B cell (primary cell): Measurements from ENCODE around the gene PEA15. TPM values are rescaled to one million over a fixed set of nuclear protein-coding genes. Genes with fewer than 3 reads are reported as not detected.

ENCODE experiments used
- ATAC-seq: fragments of 200-7000 bp; cut with Tn5 transposase; one replicate; pipeline ENCODE4 v1.10.0; 2021; ENCODE audit warnings: low read depth, mild to moderate bottlenecking, moderate number of reproducible peaks, moderate library complexity
- CTCF ChIA-PET: fragments of 350-600 bp; sonication (Branson Sonifier 250); formaldehyde crosslinking; loops from one replicate; lab custom pipeline; 2021; ENCODE audit warnings: antibody characterized with exemption, inconsistent platforms; lab: Charles Lee
- POLR2A ChIA-PET: fragments of 350-600 bp; sonication (Branson Sonifier 250); formaldehyde crosslinking; loops from one replicate; lab custom pipeline; 2021; ENCODE audit warnings: antibody characterized with exemption; lab: Charles Lee
- DNase-seq: peaks from one replicate; pipeline ENCODE4 v3.0.0; 2013
- H2AFZ ChIP-seq: 2 replicates; pipeline ENCODE4 v1.6.1; 2012; ENCODE audit warnings: mild to moderate bottlenecking, low read depth, low read length; ENCODE audit not compliant: insufficient read depth, poor library complexity, severe bottlenecking
- H3K27ac ChIP-seq, 2 donors: 1 replicate in 1 of 2; 2 replicates in 1 of 2; pipeline ENCODE4 v1.5.1; 2012 to 2013; ENCODE audit warnings: low read length in 2 of 2, mild to moderate bottlenecking in 2 of 2, moderate library complexity in 1 of 2
- H3K27me3 ChIP-seq, 4 experiments: fragments of 200-600 bp in 1 of 4; sonication (generic) in 1 of 4; replicated peaks in 1 of 4; 1 replicate in 2 of 4; 2 replicates in 2 of 4; pipeline versions ENCODE4 v1.6.1 to v1.7.0; 2013 to 2016; ENCODE audit warnings: low read length in 3 of 4, mild to moderate bottlenecking in 2 of 4, mixed read lengths in 1 of 4, moderate library complexity in 1 of 4; ENCODE audit not compliant: insufficient read depth in 4 of 4, control insufficient read depth in 3 of 4; ENCODE audit errors: control extremely low read depth in 1 of 4
- H3K36me3 ChIP-seq, 2 experiments: replicated peaks in 1 of 2; 1 replicate in 1 of 2; 2 replicates in 1 of 2; pipeline versions ENCODE4 v1.6.1 to v1.7.1; 2013; ENCODE audit warnings: low read length in 1 of 2; ENCODE audit not compliant: insufficient read depth in 2 of 2, control insufficient read depth in 1 of 2; ENCODE audit errors: control extremely low read depth in 1 of 2, extremely low read depth in 1 of 2
- H3K4me1 ChIP-seq, 2 donors: fragments of 200-600 bp in 1 of 2; sonication (generic) in 1 of 2; 1 replicate in 1 of 2; 2 replicates in 1 of 2; pipeline versions ENCODE4 v1.5.1 to v1.6.1; 2013 to 2017; ENCODE audit warnings: low read length in 2 of 2; ENCODE audit not compliant: control insufficient read depth in 2 of 2, insufficient read depth in 2 of 2
- H3K4me2 ChIP-seq: replicated peaks from 2 replicates; pipeline ENCODE3; 2012; ENCODE audit warnings: mild to moderate bottlenecking, low read depth, low read length; ENCODE audit not compliant: poor library complexity, severe bottlenecking
- H3K4me3 ChIP-seq, 5 experiments: fragments of 200-600 bp in 1 of 5; sonication (generic) in 1 of 5; 1 replicate in 3 of 5; 2 replicates in 2 of 5; pipeline versions ENCODE4 v1.5.1 to v1.7.0; 2011 to 2016; ENCODE audit warnings: low read length in 4 of 5, mild to moderate bottlenecking in 4 of 5, low read depth in 2 of 5, control low read depth in 1 of 5, moderate library complexity in 1 of 5; ENCODE audit not compliant: insufficient read depth in 1 of 5; ENCODE audit errors: control extremely low read depth in 1 of 5, extremely low read depth in 1 of 5
- H3K79me2 ChIP-seq: fragments of 200-600 bp; sonication (generic); one replicate; pipeline ENCODE4 v1.6.0; 2016; ENCODE audit warnings: low read length; ENCODE audit not compliant: control insufficient read depth, insufficient read depth
- H3K9ac ChIP-seq: fragments of 200-600 bp; sonication (generic); 2 replicates; pipeline ENCODE4 v1.6.1; 2017; ENCODE audit warnings: mild to moderate bottlenecking, low read length, moderate library complexity
- H3K9me3 ChIP-seq, 3 donors: one replicate each; pipeline versions ENCODE4 v1.6.1 to v1.7.1; 2013; ENCODE audit warnings: low read length in 2 of 3; ENCODE audit not compliant: control insufficient read depth in 2 of 3, insufficient read depth in 1 of 3; ENCODE audit errors: control extremely low read depth in 1 of 3
- H4K20me1 ChIP-seq: 2 replicates; pipeline ENCODE4 v1.6.0; 2012; ENCODE audit warnings: mild to moderate bottlenecking, low read length; ENCODE audit not compliant: insufficient read depth, control insufficient read depth, poor library complexity, severe bottlenecking
- H3K27ac Mint-ChIP-seq: one replicate; pipeline ENCODE4 v1.8.0; 2021; ENCODE audit warnings: mixed read lengths
- H3K27me3 Mint-ChIP-seq: one replicate; pipeline ENCODE4 v1.8.0; 2021; ENCODE audit warnings: mixed read lengths
- H3K4me1 Mint-ChIP-seq: one replicate; pipeline ENCODE4 v1.8.0; 2021; ENCODE audit warnings: mixed read lengths
- H3K4me3 Mint-ChIP-seq: one replicate; pipeline ENCODE4 v1.8.0; 2021; ENCODE audit warnings: mixed read lengths
- H3K9me3 Mint-ChIP-seq: one replicate; pipeline ENCODE4 v1.8.0; 2022; ENCODE audit warnings: mixed read lengths; ENCODE audit not compliant: insufficient read depth
- EZH2 ChIP-seq: IDR thresholded peaks from 2 replicates; pipeline ENCODE4 v1.6.1; 2012; ENCODE audit warnings: borderline replicate concordance, low read depth, mild to moderate bottlenecking, moderate library complexity, low read length; ENCODE audit not compliant: insufficient read depth, poor library complexity, severe bottlenecking
- WGBS: methylation state at CpG from one replicate; pipeline ENCODE4 v1.1.5; 2013; ENCODE audit warnings: missing lambda C conversion rate; ENCODE audit not compliant: insufficient coverage; 5-methylcytosine and 5-hydroxymethylcytosine counted together
- intact Hi-C: fragments of 100-400 bp; cut with micrococcal nuclease; formaldehyde crosslinking; loops from one replicate; pipeline ENCODE4 v1.10.0; 2022
- polyA plus RNA-seq: library from polyadenylated mRNA; depleted of rRNA; stranded (reverse); fragments of >200 nt; gene quantifications from 2 replicates; pipeline ENCODE4 v1.2.3, GENCODE V29; 2012
- total RNA-seq, 2 donors: library from RNA; stranded (reverse); fragments of 120-200 nt in 1 of 2; gene quantifications; 1 replicate in 1 of 2; 2 replicates in 1 of 2; pipeline versions ENCODE4 v1.2.3 to v1.2.4, GENCODE V29; 2013 to 2022
- TF ChIP-seq, protein P1 (sequence below): fragments of 200-600 bp; IDR thresholded peaks from one replicate; pipeline ENCODE4 v1.8.0; 2022; ENCODE audit warnings: antibody characterized with exemption, mild to moderate bottlenecking

PEA15 gene
- total and polyA plus RNA-seq, 2 donors (not counting 1 experiment from before 2014, with no cell fraction given) = 81.7 to 91.4 TPM

DNA sequence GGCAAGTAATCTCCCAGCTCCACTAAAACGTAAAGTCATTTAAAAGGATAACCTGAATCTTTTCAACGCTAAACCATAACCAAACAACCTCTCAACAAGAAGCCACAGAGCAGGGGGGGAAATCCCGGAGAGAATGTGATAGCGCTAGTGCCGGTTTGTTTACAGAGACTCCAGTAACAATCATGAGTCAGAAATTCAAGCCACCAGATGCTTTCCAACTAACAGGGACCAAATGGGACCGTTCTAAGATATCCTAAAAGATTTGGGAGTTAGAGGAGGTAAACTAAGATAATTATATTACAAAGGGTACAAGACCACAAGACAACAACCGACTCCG is 56.3 kb downstream of the PEA15 start:
- peaks cover 20 to 22% of the 10 kb centered on the region in 2 donors for H3K4me1 ChIP-seq
- peak overlapping the region; percentile 83 for H2AFZ ChIP-seq
- ATAC-seq = peak; percentile 25
- no peaks in the 10 kb centered on the region for H4K20me1 ChIP-seq
- peak; percentile 82 for DNase-seq
- Mint-ChIP-seq H3K9me3 (no peaks in the 10 kb centered on the region), H3K27me3 (no peaks in the 10 kb centered on the region), H3K4me1 (peaks cover 44% of the 10 kb centered on the region), H3K4me3 (peak overlapping the region; percentile 100), H3K27ac (peak overlapping the region; percentile 92)
- POLR2A ChIA-PET = interaction anchor here (0.9 to 2.7 kb wide), 2 partner anchors 10 to 24 kb away, joined by 3 to 8 read pairs; partner anchors contain the start of gene PEX19
- CTCF ChIA-PET = interaction anchor here (0.9 to 4.0 kb wide), 6 partner anchors 10 to 68 kb away, joined by 3 to 33 read pairs (median 8); no protein-coding TSS in a partner anchor
- peak overlapping the region; percentile 96 to 100 (median 99) for H3K4me3 ChIP-seq
- WGBS = 0% methylated on average over 2 of the region's 8 CpGs
- H3K4me2 ChIP-seq = peak overlapping the region; percentile 90
- peak overlapping the region; percentile 96 to 97 for H3K27ac ChIP-seq
- H3K79me2 ChIP-seq = peaks cover 59% of the 10 kb centered on the region
- TF ChIP-seq, protein P1, sequence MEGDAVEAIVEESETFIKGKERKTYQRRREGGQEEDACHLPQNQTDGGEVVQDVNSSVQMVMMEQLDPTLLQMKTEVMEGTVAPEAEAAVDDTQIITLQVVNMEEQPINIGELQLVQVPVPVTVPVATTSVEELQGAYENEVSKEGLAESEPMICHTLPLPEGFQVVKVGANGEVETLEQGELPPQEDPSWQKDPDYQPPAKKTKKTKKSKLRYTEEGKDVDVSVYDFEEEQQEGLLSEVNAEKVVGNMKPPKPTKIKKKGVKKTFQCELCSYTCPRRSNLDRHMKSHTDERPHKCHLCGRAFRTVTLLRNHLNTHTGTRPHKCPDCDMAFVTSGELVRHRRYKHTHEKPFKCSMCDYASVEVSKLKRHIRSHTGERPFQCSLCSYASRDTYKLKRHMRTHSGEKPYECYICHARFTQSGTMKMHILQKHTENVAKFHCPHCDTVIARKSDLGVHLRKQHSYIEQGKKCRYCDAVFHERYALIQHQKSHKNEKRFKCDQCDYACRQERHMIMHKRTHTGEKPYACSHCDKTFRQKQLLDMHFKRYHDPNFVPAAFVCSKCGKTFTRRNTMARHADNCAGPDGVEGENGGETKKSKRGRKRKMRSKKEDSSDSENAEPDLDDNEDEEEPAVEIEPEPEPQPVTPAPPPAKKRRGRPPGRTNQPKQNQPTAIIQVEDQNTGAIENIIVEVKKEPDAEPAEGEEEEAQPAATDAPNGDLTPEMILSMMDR = no peak
- TF ChIP-seq EZH2 = no peak
- no peaks in the 10 kb centered on the region for H3K9me3 ChIP-seq
- H3K36me3 ChIP-seq = peaks cover 5 to 8% of the 10 kb centered on the region in 2 experiments
- no peaks in the 10 kb centered on the region for H3K27me3 ChIP-seq
- peak overlapping the region; percentile 97 for H3K9ac ChIP-seq
- intact Hi-C loops = no loop called here
